Measurements from ENCODE around the gene CYP19A1.

- TF ChIP-seq CTCF (conservative IDR thresholded peaks at IDR 0.05) (no peak), EZH2 (IDR thresholded peaks at IDR 0.05; ENCODE audit: low read depth) (no peak)
Observed at GRCh38 chr15:51366920-51367319, 28.5 kb upstream of the CYP19A1 start.

All from PC-9 (cell line).